Astrocyte of the cerebellum (primary cell): ENCODE results near the gene SPEM2.

Experiments
- DNase-seq: peaks from one replicate; pipeline ENCODE4 v3.0.0-alpha.2; 2011; ENCODE audit warnings: low read depth
- H3K4me3 ChIP-seq: 2 replicates; pipeline ENCODE4 v1.5.1; 2011; ENCODE audit warnings: mild to moderate bottlenecking, low read depth, low read length, moderate library complexity
- CTCF ChIP-seq: IDR thresholded peaks from 2 replicates; pipeline ENCODE4 v1.5.1; 2012; ENCODE audit warnings: low read length, low read depth, moderate library complexity, mild to moderate bottlenecking; ENCODE audit errors: missing control alignments
- in situ Hi-C: cut with HindIII; loops from 2 replicates; pipeline ENCODE4 v1.10.0; 2017; ENCODE audit warnings: low sequenced_read_pairs

Gene SPEM2

GRCh38 chr17:7462474-7463371 lies 37.3 kb downstream of the SPEM2 start:
- no peak for DNase-seq
- no peak for TF ChIP-seq CTCF
- no peak overlapping the region for H3K4me3 ChIP-seq
- in situ Hi-C loops: no loop called here

GRCh38 chr17:7463372-7463846 lies 38.0 kb downstream of the SPEM2 start:
- in situ Hi-C loops: no loop called here

GRCh38 chr17:7464081-7464480 lies 38.7 kb downstream of the SPEM2 start:
- in situ Hi-C loops: no loop called here

More at GRCh38 chr17:7463372-7463846, 38.0 kb downstream of the SPEM2 start:
- no peak for DNase-seq
- no peak for TF ChIP-seq CTCF
- no peak overlapping the region for H3K4me3 ChIP-seq

DNA sequence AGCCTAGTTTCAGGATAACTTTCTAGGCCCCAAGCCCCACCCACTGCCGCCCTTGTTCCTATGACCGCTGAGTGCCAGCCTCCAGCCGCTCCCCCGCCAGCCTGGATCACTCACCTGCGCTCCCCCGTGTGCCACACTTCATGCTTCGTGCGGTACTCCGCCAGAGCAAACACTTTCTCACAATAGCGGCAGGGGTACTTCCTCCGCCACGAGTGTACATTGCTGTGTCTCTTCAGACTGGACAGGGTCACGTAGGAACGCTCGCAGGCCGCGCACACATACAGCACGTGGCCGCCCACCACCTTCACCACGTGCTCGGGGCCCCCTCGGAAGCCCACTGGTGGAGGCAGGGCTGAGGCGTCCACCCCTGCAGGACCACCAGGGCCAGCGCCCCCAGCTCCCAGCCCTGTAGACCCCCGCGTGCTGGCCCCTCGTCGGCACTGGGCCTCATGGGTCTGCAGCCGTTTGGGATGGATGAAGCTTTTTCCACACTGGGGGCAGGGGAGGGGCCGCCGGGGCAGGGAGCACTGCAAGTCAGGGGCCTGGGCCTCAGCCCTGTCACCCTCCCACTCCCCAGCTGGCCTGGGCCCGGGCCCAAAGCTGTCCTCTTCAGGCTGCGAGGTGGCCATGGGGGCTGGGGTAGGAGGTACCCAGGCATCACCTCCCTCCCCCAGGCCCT lies 40.3 kb downstream of the SPEM2 start:
- in situ Hi-C loops: no loop called here
- no peak for DNase-seq
- no peak for TF ChIP-seq CTCF
- H3K4me3 ChIP-seq: no peak overlapping the region

More at GRCh38 chr17:7464081-7464480, 38.7 kb downstream of the SPEM2 start:
- no peak for TF ChIP-seq CTCF
- H3K4me3 ChIP-seq: no peak overlapping the region
- DNase-seq: no peak

DNA sequence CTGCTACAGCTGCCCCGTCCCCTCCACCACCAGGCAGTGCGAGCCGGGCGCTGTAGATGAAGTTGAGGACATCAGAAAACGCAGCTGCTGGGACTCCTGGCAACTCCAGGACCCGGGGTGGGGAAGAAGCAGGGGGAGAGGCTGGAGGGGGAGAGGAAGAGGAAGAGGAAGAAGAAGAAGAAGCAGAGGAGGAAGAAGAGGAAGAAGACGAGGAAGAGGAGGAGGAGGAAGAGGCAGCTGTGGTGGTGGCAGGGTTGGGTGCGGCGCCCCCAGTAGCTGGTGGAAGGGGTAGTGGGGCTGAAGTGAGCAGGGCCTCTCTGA lies 40.9 kb downstream of the SPEM2 start:
- no peak for DNase-seq
- H3K4me3 ChIP-seq: no peak overlapping the region
- in situ Hi-C loops: no loop called here
- TF ChIP-seq CTCF: no peak

GRCh38 chr17:7466639-7467341 lies 41.4 kb downstream of the SPEM2 start:
- in situ Hi-C loops: no loop called here
- no peak for DNase-seq
- TF ChIP-seq CTCF: no peak
- no peak overlapping the region for H3K4me3 ChIP-seq
